Inflammatory macrophage treated with lipopolysaccharide for 1 hour (primary cell): ENCODE measurements around the gene ATP10B.
A peak's percentile ranks its signal among the peaks of the same experiment; 100 is the strongest.

Source experiments
- DNase-seq, 2 donors: peaks; one replicate each; pipeline ENCODE4 v3.0.0-alpha.2; 2020 to 2022

ATP10B gene

DNA sequence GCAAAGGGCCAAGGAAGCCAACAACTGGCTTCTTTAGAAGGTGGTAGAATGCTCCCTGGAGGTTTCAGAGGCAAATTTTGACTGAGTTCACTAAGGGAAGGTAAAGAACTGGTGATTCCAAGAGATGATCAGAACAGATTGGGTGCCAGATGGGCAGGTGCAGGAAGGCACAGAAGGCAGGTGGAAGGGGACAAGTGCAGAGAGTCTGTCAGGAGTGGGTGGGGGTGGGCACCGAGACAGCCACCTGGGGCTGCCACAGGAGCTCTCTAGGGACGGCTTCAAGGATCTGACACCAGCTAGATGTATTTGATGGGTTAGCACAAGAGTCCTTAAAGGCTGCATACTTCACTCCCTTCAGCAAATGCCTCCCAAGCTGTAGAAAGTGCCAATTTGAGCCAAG lies 223.0 kb downstream of the ATP10B start:
- no peak for DNase-seq

DNA sequence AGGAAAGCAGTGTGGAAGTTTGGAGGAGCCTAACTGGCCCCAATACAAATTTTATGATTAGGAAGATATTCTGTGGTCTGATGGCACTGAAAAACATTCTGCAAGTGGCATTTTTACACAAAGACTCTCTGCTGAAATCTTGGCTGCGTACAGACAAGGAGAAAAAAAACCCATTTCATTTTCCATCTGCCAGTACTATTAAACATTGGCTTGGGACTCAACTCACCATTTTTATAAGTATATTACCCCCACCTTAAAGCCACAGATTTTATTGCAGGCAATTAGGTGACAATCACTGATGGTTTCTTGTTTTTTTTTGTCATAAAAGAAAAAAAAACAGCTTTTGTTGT lies 223.4 kb downstream of the ATP10B start:
- no peak for DNase-seq

- DNase-seq: peak; percentile 77 to 80
These were observed 223.9 kb downstream of the ATP10B start for GRCh38 chr5:160627921-160628618.

- DNase-seq: no peak
These were observed 225.7 kb downstream of the ATP10B start for GRCh38 chr5:160626322-160626721.

- no peak for DNase-seq
These were observed 230.5 kb downstream of the ATP10B start for GRCh38 chr5:160621526-160621925.

DNA sequence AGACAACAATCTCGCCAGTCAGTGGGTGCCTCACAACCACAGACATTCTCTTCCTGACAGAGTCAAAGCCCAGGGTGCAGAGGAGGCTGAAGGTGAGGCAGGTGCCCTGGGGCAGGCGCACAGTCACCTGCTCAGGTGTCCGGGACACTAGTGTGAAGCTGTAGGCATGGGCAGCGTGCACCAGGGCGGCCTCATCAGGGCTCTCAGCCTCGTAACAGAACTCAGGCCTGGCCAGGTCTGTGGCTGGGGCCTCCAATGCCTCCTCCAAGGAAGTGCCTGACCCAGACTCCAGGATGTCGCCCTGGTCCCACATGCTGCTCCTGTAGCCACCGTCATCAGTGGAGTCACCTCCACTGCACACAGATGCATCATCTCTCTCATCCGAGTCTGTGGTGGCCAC lies 231.6 kb downstream of the ATP10B start:
- no peak for DNase-seq

- DNase-seq: no peak
These were observed 232.6 kb downstream of the ATP10B start for GRCh38 chr5:160619381-160619780.

DNA sequence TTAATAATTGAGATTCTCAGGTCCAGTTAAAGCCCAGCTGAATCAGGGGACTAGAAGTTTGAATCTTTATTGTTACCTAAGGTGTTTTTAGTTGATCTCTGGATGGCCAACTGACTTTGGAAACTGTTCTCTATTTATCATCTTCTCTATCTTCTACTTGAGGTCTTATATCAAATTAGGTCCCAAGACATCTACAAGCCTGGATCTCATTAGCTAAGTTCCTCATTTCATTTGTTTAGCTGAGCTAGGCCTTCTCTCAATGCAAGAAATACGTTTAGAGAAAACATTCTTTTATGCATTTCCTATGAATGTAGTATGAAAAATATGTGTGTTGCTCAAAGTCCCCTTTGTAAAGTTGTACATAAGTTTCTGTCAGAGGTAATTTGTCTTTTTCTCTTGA lies 233.7 kb downstream of the ATP10B start:
- DNase-seq: no peak

GRCh38 chr5:160616712-160617497 lies 235.1 kb downstream of the ATP10B start:
- DNase-seq: no peak

DNA sequence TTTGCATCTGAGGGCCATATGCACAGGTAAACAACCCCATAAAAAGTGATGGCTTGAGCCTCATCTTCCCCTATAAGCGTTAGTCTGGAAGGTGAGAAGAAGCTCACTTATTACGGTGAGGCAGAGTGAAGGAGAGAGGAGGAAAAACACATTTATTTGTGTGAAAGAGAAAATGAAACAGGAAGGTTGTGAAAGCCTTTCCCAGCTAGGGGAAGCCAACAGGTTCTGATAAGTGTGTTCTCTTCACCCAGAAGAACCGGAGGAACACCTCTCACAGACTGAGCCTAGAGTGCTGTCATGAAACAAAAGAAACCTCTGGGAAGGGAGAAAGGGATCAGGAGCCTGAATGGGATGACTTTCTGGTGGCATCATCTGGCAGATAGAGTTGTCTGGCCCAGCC lies 237.9 kb downstream of the ATP10B start:
- no peak for DNase-seq

GRCh38 chr5:160605266-160605665 lies 246.7 kb downstream of the ATP10B start:
- DNase-seq: no peak

- no peak for DNase-seq
These were observed 247.5 kb downstream of the ATP10B start for GRCh38 chr5:160604484-160604883.

GRCh38 chr5:160602744-160603143 lies 249.3 kb downstream of the ATP10B start:
- no peak for DNase-seq

- DNase-seq: no peak
These were observed 251.0 kb downstream of the ATP10B start for GRCh38 chr5:160601046-160601445.

GRCh38 chr5:160573318-160573717 lies 278.7 kb downstream of the ATP10B start:
- no peak for DNase-seq

DNA sequence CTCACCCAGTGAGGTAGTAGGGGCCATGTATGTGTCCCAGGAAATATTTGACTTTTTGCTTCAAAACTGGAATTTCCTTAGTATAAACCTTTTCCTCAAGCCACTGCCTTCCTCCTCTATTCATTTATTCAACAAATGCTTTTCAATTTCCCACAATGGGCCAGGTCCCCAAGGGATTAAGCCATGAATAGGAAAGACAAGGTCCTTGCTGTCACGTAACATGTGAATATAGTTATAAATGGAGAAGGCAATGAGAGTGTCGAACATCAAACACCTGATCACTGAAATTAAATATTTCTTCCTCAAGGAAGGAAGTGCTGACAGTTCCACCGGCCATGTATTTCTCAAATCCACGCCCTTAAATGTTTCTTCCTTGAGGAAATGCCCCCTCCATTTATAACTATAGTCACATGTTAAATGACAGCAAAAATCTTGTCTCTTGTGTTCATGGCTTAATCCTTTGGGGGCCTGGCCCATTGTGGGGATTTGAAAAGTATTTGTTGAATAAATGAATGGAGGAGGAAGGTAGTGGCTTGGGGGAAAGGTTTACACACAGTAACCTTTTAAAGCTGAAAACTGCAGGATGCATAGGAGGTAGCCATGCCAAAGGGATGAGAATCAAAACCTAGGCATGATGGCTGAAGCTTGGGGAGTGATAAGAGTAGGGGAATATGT lies 284.8 kb downstream of the ATP10B start:
- DNase-seq: no peak

GRCh38 chr5:160565376-160565775 lies 286.6 kb downstream of the ATP10B start:
- no peak for DNase-seq

- DNase-seq: no peak
These were observed 295.2 kb downstream of the ATP10B start for GRCh38 chr5:160556846-160557245.

- no peak for DNase-seq
These were observed 295.9 kb downstream of the ATP10B start for GRCh38 chr5:160555971-160556631.

DNA sequence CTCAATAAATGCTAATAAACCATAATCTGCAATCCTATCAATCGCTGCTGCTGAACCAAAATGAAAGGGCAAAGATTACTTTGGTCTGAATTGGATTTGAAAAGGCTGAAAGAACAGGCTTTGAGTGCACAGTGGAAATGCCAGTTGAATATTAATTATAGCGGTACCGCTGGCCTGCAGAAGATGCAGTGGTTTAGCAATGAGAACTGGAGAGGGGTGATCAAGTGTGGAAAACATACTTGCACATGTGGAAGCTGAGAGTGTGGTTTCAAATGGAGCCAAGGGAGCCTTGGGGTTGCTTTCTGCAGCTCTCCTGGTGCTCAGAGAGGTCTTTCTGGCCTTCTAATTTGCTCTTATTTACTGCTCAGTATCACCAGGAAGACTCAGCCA lies 296.4 kb downstream of the ATP10B start:
- no peak for DNase-seq

DNA sequence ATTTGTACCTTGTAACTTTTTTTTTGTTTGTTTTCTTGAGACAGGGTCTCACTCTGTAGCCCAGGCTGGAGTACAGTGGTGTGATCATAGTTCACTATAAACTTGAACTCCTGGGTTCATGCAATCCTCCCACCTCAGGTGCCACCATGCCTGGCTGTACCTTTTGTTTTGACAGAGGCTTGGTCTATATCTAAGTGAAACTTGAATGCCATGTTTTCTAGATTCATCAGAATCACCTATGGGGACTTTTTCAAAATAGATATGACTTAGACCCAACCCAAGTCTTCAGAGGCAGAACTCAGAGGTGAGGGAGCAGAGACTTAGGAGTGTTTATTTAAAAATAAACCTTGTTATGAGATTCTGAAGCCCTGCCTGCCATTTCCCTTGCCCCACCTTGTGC lies 301.9 kb downstream of the ATP10B start:
- DNase-seq: no peak

- no peak for DNase-seq
These were observed 302.9 kb downstream of the ATP10B start for GRCh38 chr5:160548949-160549645.

- no peak for DNase-seq
These were observed 304.1 kb downstream of the ATP10B start for GRCh38 chr5:160547872-160548271.
